ENCODE measurements around the gene CEP162. TPM values are rescaled to one million over a fixed set of nuclear protein-coding genes. Genes with fewer than 3 reads are reported as not detected.

Gene CEP162
- total and polyA plus RNA-seq, 2 donors (not counting 1 experiment from before 2014, with no cell fraction given), result 3.7 to 7.4 TPM

GRCh38 chr6:84273048-84273809 is 45.8 kb upstream of the CEP162 start:
- Histone ChIP-seq H3K79me2 (ENCODE audit: control insufficient read depth, insufficient read depth, low read length) (no peaks in the 10 kb centered on the region), H3K36me3 (ENCODE audit: control insufficient read depth, insufficient read depth, low read length) (no peaks in the 10 kb centered on the region), H3K9me3 (ENCODE audit: control insufficient read depth, insufficient read depth, low read depth, low read length) (no peaks in the 10 kb centered on the region), H3K4me1 (ENCODE audit: control insufficient read depth, extremely low read depth, insufficient read depth, low read length) (no peaks in the 10 kb centered on the region), H3K27ac (ENCODE audit: insufficient read depth, low read length) (no peak overlapping the region), H4K20me1 (ENCODE audit: control insufficient read depth, extremely low read depth, insufficient read depth, low read length) (no peaks in the 10 kb centered on the region), H2AFZ (ENCODE audit: low read length) (no peak overlapping the region), H3K4me2 (ENCODE audit: extremely low read depth, insufficient read depth, low read length) (no peak overlapping the region), H3K27me3 (ENCODE audit: control insufficient read depth, insufficient read depth, low read length) (no peaks in the 10 kb centered on the region), H3K9ac (ENCODE audit: insufficient read depth, low read length) (no peak overlapping the region), H3K4me3 (replicated peaks in 1 of 4; ENCODE audit: control extremely low read depth in 1 of 4, insufficient read depth in 1 of 4, low read depth in 3 of 4, low read length in 4 of 4) (no peak overlapping the region)
- DNase-seq (ENCODE audit: low read depth in 2 of 2), result no peak
- TF ChIP-seq CTCF (conservative IDR thresholded peaks at IDR 0.05 in 1 of 2, IDR thresholded peaks at IDR 0.05 in 1 of 2; ENCODE audit: low read depth in 1 of 2, low read length in 2 of 2) (no peak), EZH2 (IDR thresholded peaks at IDR 0.05; ENCODE audit: low read length, missing control alignments) (no peak)

GRCh38 chr6:84272298-84272697 is 44.9 kb upstream of the CEP162 start:
- no peaks in the 10 kb centered on the region for H3K27me3 ChIP-seq (ENCODE audit: control insufficient read depth, insufficient read depth, low read length)
- H3K36me3 ChIP-seq (ENCODE audit: control insufficient read depth, insufficient read depth, low read length), result no peaks in the 10 kb centered on the region
- no peaks in the 10 kb centered on the region for H3K79me2 ChIP-seq (ENCODE audit: control insufficient read depth, insufficient read depth, low read length)
- H3K9ac ChIP-seq (ENCODE audit: insufficient read depth, low read length), result no peak overlapping the region
- no peak overlapping the region for H3K27ac ChIP-seq (ENCODE audit: insufficient read depth, low read length)
- no peaks in the 10 kb centered on the region for H3K9me3 ChIP-seq (ENCODE audit: control insufficient read depth, insufficient read depth, low read depth, low read length)
- DNase-seq (ENCODE audit: low read depth in 2 of 2), result no peak
- no peak overlapping the region for H3K4me2 ChIP-seq (ENCODE audit: extremely low read depth, insufficient read depth, low read length)
- H3K4me3 ChIP-seq (replicated peaks in 1 of 4; ENCODE audit: control extremely low read depth in 1 of 4, insufficient read depth in 1 of 4, low read depth in 3 of 4, low read length in 4 of 4), result no peak overlapping the region
- no peaks in the 10 kb centered on the region for H3K4me1 ChIP-seq (ENCODE audit: control insufficient read depth, extremely low read depth, insufficient read depth, low read length)
- H2AFZ ChIP-seq (ENCODE audit: low read length), result no peak overlapping the region
- H4K20me1 ChIP-seq (ENCODE audit: control insufficient read depth, extremely low read depth, insufficient read depth, low read length), result no peaks in the 10 kb centered on the region
- TF ChIP-seq CTCF (conservative IDR thresholded peaks at IDR 0.05 in 1 of 2, IDR thresholded peaks at IDR 0.05 in 1 of 2; ENCODE audit: low read depth in 1 of 2, low read length in 2 of 2) (no peak), EZH2 (IDR thresholded peaks at IDR 0.05; ENCODE audit: low read length, missing control alignments) (no peak)

- no peaks in the 10 kb centered on the region for H3K4me1 ChIP-seq (ENCODE audit: control insufficient read depth, extremely low read depth, insufficient read depth, low read length)
- H3K4me3 ChIP-seq (replicated peaks in 1 of 4; ENCODE audit: control extremely low read depth in 1 of 4, insufficient read depth in 1 of 4, low read depth in 3 of 4, low read length in 4 of 4), result no peak overlapping the region
- no peaks in the 10 kb centered on the region for H3K79me2 ChIP-seq (ENCODE audit: control insufficient read depth, insufficient read depth, low read length)
- H3K9ac ChIP-seq (ENCODE audit: insufficient read depth, low read length), result no peak overlapping the region
- no peak overlapping the region for H3K4me2 ChIP-seq (ENCODE audit: extremely low read depth, insufficient read depth, low read length)
- H3K9me3 ChIP-seq (ENCODE audit: control insufficient read depth, insufficient read depth, low read depth, low read length), result no peaks in the 10 kb centered on the region
- H3K27me3 ChIP-seq (ENCODE audit: control insufficient read depth, insufficient read depth, low read length), result no peaks in the 10 kb centered on the region
- no peak overlapping the region for H3K27ac ChIP-seq (ENCODE audit: insufficient read depth, low read length)
- TF ChIP-seq CTCF (conservative IDR thresholded peaks at IDR 0.05 in 1 of 2, IDR thresholded peaks at IDR 0.05 in 1 of 2; ENCODE audit: low read depth in 1 of 2, low read length in 2 of 2), result no peak
- no peak for TF ChIP-seq EZH2 (IDR thresholded peaks at IDR 0.05; ENCODE audit: low read length, missing control alignments)
- H4K20me1 ChIP-seq (ENCODE audit: control insufficient read depth, extremely low read depth, insufficient read depth, low read length), result no peaks in the 10 kb centered on the region
- H3K36me3 ChIP-seq (ENCODE audit: control insufficient read depth, insufficient read depth, low read length), result no peaks in the 10 kb centered on the region
- H2AFZ ChIP-seq (ENCODE audit: low read length), result no peak overlapping the region
- DNase-seq (ENCODE audit: low read depth in 2 of 2), result no peak
Measured at GRCh38 chr6:84271061-84271716, 43.7 kb upstream of the CEP162 start.

All from fibroblast of lung (primary cell).